ENCODE measurements around the gene PRR22.

PRR22 gene

DNA sequence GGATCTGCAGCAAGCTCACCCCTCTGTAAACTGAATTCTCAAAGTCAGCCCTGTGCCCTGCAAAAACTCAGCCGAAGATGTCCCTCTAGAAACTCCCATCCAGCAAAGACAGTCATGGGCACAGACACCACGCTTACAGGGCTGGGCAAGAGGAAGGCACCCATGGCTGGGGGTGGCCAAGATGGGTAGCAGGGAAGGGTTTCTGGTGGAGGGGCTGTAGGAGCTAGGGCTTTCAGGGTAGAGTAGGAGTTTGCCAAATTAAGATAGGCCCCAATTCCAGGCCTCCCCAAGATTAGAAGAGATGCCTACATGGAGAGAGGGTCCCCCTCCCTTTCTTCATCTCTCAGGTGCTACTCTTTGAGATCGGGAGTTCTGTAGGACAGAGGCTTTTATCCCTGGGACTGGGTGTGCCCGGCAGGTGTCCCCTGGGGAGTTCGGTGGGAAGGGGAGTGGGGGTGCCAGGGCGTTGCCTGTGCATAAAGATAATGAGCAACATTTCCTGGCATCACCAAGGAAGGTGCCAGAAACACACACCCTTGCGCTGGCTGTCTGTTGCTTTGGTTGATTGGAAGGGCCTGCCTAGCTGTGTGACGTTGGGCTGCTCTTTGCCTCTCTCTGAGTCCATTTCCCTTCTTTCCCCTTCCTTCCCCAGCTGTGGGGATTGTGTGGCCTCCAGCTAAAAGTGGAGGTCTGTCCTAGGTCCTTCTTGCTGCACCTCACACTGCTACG lies 29.7 kb upstream of the PRR22 start:
- DNase-seq (ENCODE audit: low read depth in 3 of 3): no peak

DNA sequence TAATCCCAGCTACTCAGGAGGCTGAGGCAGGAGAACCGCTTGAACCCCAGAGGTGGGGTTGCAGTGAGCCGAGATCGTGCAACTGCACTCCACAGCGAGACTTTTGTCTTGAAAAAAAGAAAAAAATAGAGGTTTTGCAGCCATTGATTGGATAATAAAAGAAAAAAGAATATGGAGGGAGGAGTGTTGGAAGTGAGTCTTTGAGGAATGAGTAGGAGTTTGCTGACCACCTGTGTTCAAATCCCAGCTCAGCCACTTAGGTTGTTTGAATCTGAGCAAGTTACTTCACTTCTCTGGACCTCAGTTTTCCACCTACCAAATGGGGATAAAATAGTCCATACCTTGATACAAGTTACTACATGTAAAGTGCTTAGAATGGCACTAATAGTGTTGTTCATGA lies 26.6 kb upstream of the PRR22 start:
- no peak for DNase-seq (ENCODE audit: low read depth in 3 of 3)

DNA sequence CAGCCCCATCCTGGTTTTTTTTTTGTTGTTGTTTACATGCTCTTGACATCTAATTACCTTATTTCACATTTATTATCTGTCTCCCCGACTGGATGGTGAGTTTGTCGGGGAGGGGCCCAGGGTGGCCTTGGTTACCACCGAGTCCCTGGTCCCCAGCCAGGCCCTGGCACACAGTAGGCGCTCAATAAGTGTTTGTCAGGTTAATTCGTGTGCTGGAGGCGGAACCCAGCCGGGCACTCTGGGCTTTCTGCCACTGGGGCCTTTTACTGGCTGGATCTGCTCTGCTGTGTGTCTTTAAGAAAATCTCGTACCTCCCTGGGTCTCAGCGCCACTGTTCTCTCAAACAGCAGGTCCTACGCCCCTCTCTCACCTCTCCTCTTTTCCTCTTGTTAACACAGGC lies 24.9 kb upstream of the PRR22 start:
- no peak for DNase-seq (ENCODE audit: low read depth in 3 of 3)

DNA sequence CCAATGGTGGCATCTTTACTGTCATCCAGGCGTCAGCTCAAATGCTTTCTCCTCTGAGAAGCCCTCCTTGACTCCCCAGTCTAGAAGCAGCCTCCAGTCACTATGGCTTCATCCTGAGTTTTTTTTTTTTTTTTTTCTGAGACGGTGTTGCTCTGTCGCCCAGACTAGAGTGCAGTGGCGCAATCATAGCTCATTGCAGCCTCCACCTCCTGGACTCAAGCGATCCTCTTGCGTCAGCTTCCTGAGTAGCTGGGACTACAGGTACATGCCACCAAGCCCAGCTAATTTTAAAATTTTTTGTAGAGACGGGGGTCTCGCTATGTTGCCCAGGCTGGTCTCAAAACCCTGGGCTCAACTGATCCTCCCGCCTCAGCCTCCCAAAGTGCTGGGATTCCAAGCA lies 24.5 kb upstream of the PRR22 start:
- no peak for DNase-seq (ENCODE audit: low read depth in 3 of 3)

DNA sequence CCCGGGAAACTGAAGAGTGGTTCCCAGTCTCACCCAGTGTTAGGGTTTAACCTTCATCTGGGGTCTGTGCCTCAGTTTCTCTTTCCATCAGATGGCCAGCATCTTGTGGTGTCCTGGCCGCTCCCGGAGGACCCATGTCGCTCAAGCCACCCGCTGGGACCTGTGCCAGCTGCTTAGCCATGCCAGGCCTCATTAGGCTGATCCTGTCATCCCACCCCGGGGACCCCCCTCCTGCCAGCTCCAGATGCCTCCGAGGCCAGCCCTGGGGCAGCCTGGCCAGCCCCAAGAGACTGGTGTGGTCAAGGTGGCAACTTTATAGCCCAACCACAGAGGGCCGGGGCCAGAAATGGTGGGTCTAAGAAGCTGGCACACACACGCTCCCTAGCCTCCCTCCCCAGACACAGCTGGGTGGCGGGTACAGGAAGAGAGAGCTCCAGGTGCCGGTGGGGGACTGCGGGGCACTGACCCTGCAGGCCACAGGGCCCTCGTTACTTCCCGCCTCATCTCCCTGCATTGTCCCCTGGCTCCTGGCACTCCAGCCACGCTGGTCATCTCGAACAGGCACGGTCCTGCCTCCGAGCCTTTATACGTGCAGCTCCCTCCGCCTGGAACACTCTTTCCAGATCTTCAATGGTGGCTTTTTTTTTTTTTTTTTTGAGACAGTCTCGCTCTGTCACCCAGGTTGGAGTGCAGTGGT lies 23.7 kb upstream of the PRR22 start:
- DNase-seq (ENCODE audit: low read depth in 3 of 3): no peak

DNA sequence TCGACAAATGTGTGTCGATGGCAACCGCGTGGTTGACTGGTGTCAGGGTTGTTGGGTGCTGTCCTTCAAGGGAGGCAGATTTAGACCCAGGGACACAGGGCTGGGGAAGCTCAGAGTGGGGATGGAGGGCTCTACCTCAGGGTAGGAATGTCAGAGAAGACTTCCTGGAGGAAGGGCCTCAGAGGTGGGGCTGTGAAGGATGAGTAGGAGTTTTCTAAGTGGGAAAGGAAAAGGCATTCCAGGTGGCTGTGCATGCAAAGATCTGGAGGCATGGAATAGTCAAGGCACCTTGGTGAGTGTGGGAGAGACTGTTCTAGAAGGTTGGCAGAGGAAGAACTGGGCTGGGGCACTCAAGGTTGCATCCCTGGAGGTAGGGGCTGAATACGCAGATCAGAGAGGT lies 22.4 kb upstream of the PRR22 start:
- DNase-seq (ENCODE audit: low read depth in 3 of 3): no peak

DNA sequence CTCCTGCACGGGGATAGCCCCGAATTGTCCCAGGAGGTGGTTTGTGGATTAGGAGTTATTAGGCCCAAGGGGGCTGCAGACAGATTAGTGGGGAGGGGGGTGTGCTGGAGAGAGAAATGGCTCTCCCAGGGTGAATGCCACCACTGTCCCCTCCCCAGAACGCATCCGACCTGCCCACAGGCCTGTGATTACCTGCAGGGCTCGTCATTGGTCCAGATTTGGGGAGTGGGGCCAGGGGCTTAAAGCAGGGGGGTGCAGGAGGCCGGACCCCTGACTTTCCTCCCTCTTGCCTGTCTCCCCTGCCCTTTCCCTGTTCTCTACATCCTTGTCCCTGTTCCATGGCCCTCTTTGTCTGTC lies 21.6 kb upstream of the PRR22 start:
- DNase-seq (ENCODE audit: low read depth in 3 of 3): no peak

DNA sequence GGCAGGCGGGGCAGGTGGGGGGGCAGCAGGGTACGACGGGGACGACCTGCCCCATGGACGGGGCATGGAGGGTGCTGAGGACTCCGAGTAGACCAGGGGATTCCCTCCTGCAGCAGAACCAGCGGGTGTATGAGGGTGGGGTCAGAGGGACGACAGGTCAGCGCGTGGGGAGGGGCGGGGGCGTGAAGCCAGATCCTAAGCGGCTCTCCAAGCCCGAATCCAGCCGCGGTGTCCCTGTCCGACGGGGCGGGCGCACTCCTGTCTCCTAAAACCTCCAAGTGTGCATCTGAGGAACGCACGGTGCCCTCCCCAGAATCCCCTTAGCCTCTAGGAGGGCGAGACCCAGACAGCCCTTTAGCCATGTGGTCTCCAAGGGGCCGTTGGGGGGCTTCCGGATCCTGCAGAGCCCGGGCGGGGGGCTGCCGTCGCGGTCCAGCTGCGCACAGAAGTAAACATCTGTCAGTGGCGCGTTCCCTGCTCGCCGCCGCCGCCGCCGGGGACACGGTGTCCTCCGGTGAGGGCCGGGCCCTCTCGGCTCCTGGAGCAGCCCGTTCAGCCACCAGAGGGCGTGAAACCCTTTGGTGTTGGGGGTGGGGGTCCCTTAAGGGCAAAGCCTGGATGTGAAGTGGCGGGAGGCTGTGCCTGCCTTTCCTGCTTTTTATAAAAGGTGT lies 21.1 kb upstream of the PRR22 start:
- peak in 2 of 3 experiments; percentile 36 to 48 for DNase-seq (ENCODE audit: low read depth in 3 of 3)

DNA sequence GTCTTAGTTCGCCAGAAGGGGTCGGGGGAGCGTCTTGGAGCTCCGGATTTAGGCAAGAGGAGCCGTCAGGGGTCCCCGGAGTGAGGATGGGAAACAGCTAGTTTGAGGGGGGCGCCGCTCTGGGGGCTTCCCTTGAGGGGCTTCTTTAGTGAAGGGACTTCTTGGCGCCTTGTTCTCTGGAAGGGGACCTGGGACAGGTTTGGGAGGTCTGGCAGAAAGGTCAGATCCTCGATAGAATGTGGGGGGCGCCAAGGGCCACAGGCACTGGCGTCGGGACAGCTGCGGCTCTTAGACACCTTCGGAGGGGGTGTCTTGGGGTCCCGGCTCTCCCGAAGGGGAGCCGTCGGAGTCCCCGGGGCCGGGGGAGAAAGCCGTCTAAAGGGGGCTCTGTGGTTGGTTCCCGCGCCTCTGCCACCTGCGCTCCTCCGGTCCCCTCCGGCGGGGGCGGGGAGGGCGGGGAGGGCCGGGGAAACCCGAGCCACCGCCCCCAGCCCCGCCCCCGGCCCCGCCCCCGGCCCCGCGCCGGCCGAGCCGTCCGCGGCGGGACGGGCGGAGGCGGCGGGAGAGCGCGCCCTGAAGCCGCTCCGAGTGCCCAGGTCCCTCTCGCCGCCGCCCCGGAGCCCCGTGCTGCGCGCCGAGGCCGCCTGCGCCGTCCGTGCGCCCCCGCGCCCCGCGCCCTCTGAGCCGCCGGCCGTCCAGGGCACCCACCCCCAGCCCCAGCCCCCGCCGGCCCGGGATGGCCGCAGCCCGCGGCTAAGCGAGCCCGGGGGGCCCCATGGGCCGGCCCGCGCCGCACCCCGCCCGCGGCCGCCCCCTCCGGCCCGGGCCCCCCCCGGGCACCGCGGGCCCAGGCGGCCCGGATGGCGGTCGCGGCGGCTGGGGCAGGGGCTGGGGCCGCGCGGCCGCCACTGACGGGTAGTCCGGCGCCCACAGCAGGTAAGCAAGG lies 20.2 kb upstream of the PRR22 start, which contains the start of gene NRTN:
Gene NRTN (plus strand): TSS at position 552 of the 946 bp plus-strand sequence. CDS start 19,099 bp downstream, outside the sequence.
- DNase-seq (ENCODE audit: low read depth in 3 of 3): peak; percentile 25 to 43 (median 34)

DNA sequence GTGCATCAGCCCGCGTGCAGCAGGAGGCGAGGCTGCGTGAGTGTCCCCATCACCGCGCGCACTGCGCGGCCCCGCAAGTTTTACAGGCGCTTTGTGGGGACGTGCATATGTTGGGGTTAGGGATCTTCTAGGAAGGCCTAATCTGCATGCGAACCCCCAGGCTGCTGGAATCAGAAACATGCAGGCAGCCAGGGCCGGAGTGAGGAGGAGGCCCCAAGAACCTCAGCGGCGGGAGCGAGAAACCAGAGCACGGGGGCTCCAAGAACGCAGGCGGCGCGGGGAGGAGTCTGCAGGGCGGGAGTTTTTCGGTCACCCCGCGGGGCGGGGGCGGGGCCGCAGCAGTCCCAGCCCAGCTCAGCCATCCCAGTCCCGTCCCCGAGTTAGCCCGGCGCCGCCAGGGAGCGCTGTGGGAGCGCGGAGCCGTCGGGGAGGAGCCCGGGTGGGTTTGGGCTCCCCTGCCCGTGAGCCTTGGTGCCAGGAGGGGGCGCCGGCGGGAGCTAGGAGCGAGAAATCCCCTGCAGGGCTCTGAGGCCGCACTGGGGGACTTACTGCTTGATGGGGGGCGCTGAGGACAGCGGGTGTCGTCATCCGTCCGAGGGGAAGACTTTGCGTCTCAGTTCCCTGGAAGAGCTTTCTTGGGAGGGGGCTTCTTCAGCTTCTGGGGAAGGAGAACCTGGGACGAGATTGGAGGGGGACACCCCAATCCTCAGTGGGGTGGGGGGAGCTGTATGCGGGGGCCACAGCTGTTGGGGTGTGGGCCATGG lies 19.4 kb upstream of the PRR22 start:
- DNase-seq (ENCODE audit: low read depth in 3 of 3): peak; percentile 79 to 86 (median 83)

DNA sequence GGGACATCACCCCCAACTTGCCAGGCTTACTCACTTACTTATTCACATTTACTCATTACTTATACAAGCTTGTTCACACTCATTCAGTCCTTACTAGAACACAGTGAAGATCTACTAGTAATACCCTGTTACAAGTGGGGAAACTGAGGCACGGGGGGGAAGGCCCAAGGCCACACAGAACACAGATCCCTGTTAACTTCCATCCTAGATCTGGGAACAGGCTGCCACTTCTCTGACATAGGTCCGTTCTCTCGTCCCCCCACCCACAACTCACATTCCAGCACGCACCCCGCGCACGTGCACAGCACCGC lies 18.9 kb upstream of the PRR22 start:
- DNase-seq (ENCODE audit: low read depth in 3 of 3): no peak

DNA sequence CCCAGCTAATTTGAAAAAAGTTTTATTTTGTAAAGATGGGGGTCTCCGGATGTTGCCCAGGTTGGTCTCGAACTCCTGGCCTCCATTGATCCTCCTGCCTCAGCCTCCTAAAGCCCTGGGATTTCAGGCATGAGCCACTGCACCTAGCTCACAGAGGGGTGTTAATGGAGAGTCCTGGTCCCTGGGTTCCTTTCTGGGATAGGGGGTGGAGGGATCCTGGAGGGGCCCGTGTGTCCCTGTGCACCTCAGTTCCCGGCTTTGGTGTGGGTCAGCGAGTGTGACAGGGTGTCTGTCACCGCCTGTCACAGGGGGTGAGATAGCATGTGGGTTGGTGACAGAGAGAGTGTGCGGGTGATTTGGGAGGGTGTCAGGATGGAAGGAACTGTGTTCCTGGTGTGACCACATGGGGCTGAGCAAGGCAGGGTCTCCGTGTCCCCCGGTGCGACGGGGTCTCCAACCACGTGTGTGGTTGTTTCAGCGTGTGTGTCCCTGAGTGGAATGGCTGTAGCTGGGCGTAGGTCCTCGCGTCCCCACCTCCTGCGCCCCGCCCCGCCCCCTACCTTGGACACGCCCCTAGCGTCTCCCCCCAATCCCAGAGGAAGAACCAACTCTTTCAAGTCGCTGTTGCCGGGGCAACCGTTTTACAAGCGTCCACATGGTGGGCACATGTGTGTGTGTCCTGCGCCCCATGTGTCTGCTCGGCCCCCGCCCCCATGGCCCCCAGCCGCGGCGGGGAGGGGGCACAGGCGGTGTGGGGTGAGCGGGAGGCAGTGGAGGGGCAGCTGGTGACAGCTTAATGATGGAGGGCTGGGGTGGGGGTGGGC lies 17.5 kb upstream of the PRR22 start:
- DNase-seq (ENCODE audit: low read depth in 3 of 3): no peak

DNA sequence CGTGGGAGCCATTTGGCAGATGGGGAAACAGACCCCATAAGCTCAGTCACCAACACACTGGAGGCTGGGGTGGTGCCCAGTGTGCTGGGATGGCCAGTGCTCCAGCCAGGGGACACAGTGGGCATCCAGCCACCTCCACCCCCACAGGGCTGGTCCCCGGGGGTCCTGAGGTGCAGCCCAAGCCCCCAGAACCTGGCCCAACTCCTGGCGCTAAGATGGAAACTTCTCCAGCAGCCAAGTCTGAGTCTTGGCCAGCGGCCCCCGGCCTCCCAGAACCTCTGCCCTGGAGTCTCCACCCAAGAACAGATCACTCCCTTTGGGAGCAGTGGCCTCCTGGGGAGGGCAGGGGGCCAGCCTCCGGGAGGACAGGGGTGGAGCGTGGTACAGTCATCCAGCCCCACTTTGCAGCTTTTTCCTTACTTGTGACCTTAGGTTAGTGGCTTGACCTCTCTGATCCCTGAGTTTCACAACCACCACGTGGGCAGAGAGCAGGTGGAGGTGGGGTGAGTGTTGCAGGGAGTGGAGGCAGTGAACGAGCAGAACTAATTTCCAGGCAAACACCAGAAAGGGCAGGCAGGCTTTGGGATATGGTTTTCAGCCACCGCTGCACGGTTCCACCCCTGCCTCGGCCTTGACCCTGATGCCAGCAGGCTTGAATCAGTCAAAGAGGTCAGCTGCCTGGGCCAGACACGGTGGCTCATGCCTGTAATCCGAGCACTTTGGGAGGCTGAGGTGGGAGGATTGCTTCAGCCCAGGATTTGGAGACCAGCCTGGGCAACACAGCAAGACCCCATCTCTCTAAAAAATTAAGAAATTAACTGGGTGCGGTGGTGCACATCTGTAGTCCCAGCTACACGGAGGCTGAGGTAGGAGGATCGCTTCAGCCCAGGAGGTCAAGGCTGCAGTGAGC lies 16.1 kb upstream of the PRR22 start:
- no peak for DNase-seq (ENCODE audit: low read depth in 3 of 3)

DNA sequence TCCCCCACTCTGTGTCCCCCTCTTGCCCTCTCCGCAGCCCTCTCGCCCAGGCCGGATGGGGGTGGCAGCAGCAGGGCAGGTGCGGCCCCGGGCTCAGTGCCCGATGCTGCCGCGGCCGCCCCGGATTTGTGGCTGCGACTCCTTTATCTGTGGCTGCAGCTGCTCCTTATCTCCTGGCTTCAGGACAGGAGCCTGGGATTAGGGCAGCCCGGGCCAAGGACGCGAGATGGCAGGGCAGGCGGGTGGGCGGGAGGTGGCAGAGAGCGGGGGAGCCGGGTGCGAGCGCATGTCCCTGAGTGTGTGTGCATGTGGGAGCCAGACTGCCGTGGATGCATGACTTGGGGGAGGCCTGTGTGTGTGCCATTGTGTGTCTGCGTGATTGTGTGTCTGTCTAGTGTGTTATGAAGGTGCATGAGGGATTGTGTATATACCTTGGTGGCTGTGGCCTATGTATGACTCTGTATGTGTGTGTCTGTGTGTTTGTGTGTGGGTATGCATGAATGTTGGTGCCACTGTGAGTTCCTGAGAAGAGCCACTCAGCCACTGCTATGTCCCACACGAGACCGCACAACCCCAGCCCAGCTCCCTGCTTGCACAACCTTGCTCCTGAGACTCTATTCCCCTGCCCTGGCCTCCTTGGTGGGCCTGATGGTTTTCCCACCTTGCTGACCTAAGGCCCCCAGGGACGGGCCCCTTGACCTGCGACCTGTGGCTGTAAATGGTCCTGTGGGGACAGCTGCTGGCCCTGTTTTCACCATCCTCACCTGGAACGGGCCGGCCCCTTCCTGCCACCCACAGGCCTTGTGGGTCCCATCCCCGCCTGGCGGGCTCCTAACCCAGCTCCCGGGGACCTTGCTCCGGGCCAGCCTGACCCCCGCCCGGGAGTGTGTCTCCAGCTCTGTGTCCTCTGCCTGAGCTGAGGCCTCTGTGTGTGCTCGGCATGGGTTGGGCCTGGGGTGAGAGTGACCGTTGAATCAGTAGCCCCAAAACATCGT lies 15.0 kb upstream of the PRR22 start:
- no peak for DNase-seq (ENCODE audit: low read depth in 3 of 3)

DNA sequence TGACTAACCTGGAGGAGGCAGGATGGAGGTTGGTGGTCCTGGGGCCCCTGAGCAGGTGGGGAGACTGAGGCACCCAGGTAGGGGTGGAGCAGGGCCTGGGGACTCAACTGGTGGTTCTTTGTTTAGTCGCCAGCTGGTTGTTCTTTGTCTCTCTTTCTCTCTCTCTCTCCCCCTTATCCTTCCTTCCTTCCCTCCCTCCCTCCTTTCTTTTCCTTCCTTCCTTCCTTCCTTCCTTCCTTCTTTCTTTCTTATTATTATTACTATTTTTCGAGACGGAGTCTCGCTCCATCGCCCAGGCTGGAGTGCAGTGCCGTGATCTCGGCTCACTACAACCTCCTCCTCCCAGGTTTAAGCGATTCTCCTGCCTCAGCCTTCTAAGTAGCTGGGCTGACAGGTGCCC lies 13.7 kb upstream of the PRR22 start:
- no peak for DNase-seq (ENCODE audit: low read depth in 3 of 3)

DNA sequence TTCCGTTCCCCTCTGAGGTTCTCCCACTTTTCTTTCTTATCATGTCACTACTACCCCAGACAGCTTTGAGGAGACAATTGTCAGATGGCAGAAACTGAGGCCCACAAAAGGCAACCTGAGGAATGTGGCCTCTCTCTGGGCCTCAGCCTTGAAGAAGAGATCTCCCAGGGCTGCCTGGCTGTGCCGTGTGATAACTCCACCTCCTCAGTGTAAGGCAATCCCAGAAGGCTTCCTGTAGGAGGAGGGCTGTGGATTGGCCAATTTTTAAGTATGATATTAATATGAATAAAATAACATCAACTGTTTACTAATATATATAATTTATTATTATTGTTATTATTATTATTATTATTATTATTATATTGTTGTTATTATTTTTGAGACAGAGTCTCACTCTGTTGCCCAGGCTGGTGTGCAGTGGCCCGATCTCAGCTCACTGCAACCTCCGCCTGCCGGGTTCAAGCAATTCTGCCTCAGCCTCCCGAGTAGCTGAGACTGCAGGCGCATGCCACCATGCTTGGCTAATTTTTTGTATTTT lies 10.9 kb upstream of the PRR22 start:
- DNase-seq (ENCODE audit: low read depth in 3 of 3): no peak

DNA sequence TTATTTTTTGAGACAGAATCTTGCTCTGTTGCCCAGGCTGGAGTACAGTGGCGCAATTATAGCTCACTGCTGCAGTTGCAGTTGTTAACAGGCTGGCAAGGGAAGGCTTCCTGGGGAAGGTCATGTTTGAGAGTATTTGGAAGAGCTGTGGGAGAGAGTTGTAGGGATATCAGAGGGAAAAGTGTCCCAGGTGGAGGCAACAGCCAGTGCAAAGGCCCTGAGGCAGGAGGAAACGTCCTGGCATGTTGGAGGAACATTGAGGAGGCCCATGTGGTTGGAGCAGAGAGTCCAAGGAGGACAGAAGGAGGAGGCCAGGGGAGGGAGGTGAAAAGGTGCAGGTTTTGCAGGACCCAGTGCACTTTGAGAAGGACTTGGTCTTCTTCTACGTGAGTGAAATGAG lies 8.6 kb upstream of the PRR22 start:
- no peak for DNase-seq (ENCODE audit: low read depth in 3 of 3)

DNA sequence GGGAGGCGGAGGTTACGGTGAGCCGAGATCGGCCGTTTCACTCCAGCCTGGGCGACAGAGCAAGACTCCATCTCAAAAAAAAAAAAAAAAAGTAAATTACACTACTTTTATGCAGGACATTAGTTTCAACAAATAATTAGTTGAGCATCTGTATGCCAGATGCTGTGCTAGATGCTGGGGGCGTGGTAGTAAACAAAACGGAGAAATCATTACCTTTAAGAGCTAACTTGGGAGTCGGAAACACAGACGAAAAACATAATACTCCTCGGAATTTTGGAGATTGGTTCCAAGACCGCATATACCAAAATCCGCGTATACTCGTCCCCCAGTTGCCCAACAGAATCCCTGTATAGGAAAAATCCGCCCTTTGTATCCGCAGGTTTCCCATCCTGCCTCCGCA lies 7.7 kb upstream of the PRR22 start:
- DNase-seq (ENCODE audit: low read depth in 3 of 3): no peak

All from stimulated activated CD4-positive, alpha-beta T cell treated with anti-CD3 and anti-CD28 coated beads, TNF-alpha, amount 100 ng/mL, for 4 hours (primary cell).